Measurements from ENCODE around the gene KCNQ4.

The KCNQ4 gene

DNA sequence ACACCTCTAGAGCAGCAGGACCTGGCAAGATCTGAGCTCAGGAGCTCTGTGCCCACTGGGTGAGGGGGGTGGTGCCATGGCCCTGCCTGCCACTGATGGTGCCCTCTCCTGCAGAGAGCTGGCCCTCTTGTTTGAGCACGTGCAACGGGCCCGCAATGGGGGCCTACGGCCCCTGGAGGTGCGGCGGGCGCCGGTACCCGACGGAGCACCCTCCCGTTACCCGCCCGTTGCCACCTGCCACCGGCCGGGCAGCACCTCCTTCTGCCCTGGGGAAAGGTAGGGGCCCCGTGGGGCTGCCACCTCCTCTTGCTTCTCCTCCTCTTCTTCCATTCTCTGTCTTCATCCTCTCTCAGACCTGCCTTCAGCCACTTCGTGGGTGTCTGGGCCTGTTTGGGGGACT is 40.4 kb downstream of the KCNQ4 start:
- DNase-seq = no peak

DNA sequence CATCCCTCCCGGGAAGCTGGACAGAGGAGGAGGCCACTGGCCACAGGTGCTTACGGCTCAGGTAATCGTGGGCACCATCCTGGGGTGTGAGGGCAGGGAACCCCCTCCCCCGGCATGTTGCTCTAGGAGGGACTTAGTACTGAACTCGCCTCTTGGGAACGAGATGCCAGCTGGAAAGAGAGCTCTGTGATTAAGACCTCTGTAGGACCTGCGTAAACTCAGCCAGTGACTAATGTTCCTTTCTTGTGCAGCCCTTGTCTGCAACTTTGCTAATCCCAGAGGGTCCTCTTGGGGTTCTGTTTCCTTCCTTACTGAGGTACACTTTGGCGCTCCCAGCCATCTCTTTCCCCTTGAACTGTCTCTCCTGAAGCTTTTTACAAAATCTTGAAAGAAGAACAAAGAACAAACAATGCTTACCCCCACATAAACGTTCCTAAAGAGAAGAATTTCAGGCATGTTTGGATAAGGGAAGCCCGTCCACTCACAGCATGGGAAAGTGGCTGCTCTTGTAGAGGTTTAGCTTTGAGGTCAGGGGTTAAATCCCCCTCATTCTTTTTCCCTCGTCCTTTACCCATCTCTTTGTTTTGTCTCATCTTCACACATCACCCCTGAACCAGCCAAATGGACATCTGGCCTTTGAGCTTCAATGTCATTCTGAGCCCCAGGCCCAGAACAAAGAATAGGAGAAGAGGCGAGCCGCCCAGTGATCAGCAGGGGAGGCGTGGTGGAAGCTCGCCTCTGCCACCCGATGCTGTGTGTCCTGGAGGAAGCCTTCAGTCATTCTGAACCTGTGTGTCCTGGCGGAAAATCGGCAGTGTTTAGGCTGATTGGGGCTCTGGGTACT is 41.2 kb downstream of the KCNQ4 start:
- no peak for DNase-seq

GRCh38 chr1:40825435-40825788 is 41.8 kb downstream of the KCNQ4 start:
- no peak for DNase-seq

- no peak for DNase-seq
Measured at GRCh38 chr1:40825996-40826395, 42.4 kb downstream of the KCNQ4 start.

DNA sequence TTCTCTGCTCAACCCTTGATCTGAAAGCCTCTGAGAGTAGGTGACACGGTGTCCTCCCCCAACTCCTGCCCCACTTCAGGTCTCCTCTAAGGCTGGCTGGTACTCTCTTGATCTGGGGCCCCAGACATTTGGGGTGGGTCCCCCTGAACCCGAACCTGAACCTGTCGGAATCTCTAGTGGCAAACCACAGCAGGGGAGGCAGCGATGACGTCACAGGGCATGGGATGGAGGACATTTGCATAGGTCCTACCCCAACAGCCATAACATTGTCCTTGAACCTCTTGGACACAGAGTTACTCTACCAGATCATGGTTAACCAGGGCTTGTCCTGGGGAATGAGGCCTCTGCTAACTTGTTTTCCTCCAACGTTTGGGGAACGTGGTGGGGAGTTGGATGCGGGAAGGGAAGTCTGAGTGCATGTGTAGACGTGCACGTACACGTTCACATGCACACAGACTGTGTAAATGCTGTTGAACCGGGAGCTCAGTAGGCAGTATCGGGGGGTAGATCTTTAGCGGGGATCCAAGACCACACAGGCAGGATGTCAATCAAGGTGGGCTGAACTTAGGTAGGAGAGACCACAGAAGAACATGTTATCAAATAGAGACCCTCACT is 46.2 kb downstream of the KCNQ4 start:
- DNase-seq = no peak

- DNase-seq = no peak
Measured at GRCh38 chr1:40830419-40830943, 46.9 kb downstream of the KCNQ4 start.

GRCh38 chr1:40831001-40831732 is 47.6 kb downstream of the KCNQ4 start:
- DNase-seq = no peak

DNA sequence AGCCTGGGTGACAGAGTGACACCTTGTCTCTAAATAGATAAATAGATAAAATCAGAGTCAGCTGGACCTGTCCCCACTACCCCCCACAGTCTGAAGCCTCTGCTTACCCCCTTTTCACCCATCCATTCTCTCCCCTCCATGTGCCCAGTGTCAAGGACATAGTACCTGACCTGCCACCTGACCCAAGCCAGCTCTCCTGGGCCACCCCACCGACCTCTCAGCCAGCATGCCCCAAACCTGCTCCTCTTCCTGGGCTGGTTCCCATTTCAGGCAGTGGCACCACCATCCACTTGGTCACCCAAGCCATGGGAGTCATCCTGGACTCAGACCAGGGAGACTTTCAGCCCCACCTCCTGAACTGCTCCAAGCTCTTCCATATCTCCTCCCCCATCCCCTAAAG is 50.4 kb downstream of the KCNQ4 start:
- no peak for DNase-seq

GRCh38 chr1:40834968-40835545 is 51.5 kb downstream of the KCNQ4 start:
- no peak for DNase-seq

- no peak for DNase-seq
Measured at GRCh38 chr1:40836283-40836682, 52.7 kb downstream of the KCNQ4 start.

DNA sequence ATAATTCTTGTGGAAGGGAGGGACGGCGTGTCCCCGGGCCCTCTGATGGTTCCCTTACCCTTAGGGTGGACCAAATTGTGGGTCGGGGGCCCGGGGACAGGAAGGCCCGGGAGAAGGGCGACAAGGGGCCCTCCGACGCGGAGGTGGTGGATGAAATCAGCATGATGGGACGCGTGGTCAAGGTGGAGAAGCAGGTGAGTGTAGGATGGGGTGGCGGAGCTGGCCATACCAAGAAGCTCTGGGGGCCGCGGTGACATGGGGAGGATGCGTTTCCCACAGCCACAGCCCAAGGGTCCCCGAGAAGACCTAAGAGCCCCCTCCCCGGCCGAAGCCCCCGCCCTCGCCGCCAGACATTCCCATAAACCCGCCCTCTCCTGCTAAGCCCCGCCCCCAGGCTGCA is 54.0 kb downstream of the KCNQ4 start:
- no peak for DNase-seq

DNA sequence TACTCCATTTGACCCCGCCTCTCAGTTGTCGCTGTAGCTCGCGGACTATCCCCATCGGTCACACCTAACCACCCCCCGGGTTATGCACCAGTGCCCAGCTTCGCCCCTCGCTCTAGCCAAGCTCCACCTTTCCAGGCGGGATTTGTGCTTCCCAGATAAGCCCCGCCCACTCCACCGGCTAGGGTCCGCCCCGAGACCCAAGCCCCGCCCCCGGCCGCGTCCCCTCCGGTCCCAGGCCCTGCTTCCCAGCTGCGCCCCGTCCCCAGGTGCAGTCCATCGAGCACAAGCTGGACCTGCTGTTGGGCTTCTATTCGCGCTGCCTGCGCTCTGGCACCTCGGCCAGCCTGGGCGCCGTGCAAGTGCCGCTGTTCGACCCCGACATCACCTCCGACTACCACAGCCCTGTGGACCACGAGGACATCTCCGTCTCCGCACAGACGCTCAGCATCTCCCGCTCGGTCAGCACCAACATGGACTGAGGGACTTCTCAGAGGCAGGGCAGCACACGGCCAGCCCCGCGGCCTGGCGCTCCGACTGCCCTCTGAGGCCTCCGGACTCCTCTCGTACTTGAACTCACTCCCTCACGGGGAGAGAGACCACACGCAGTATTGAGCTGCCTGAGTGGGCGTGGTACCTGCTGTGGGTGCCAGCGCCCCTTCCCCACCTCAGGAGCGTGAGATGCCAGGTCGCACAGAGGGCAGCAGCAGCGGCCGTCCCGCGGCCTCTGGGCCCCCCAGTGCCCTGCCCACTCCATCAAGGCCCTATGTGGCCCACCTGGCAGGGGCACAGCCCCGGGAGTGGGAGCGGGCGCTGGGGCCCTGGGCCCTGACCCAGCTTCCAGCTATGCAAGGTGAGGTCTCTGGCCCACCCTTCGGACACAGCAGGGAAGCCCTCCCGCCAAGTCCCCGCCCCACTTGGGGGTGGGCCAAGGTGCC is 54.7 kb downstream of the KCNQ4 start:
- no peak for DNase-seq

DNA sequence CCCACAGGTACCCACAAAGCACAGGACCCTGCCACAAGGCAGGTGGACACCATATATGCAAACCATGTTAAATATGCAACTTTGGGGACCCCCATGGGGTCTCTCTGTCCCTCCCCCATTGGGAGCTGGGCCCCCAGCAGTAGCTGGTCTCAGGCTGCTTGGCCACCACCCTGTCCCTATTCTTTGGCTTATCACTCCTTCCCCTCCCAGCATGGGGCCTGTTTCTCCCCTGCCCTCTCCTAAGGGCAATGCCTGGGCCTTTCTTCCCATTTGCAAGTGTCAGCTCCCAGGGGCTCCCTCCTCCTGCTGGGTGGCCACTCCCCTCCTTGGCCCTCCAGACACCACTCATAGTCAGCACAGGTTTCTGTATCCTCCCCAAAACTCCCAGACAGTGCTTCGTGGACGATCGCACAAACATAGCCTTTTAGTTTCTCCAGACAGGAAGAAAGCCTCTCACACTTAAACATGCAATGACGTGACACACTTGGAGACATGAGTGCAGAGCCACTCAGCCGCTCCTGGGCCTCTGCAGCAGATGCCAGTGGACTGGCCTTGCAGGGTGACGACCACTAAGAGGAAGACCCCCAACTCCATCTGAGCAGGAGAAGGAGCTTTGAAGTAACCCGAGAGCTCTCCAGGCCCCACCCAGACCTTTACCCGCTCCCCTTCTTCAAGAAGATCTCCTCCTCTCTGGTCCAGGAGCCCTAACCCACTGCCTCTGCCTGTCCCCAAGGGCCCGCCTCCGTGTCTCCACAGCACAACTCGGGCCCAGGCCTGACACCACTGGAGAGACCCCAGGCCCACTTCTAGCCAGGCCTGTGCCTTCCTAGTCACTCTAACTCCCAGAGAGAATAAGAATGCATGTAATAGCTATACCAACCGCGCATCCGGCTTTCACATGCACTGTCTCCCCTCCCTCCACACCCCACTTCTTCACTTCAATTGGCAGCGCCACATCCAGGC is 55.7 kb downstream of the KCNQ4 start:
- DNase-seq = no peak

DNA sequence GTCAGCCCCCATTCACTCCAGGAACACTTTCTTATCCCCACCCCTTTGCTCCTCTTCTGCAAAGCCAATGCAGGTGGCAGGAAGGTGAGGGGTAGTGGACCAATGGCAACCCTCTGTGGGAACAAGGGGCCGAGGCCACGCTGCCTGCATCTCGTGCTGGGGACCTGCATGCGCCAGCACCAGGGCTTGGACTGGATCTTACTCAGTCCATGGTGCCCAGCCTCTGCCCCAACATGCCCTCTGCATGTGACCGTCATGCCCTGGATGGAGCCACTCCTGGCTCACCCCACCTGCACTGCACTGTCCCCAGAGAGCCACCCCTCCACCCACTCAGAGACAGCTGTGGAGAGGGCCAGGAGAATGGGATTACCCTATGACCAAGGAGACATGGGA is 56.4 kb downstream of the KCNQ4 start:
- DNase-seq = no peak

- no peak for DNase-seq
Measured at GRCh38 chr1:40840526-40841323, 57.1 kb downstream of the KCNQ4 start.

GRCh38 chr1:40841602-40842001 is 58.0 kb downstream of the KCNQ4 start:
- no peak for DNase-seq

DNA sequence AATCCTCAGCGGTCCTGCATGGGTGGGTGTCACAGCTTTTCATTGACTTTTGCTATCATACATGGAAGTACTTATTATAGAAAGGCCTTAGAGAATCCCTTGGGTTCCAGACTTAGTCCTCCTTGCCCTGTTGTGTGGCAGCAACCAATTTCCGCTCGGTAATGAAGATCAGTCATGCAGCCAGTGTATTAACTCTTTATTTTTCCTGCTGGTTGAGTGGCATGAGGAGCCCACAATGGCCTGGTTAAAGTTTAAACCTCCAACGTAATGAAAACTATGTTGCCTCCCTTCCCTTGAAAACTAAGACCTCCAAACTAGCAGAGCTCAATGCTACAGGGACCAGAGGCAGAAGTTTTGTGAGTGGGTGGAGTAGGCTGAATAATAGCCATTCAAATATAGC is 58.6 kb downstream of the KCNQ4 start:
- DNase-seq = no peak

DNA sequence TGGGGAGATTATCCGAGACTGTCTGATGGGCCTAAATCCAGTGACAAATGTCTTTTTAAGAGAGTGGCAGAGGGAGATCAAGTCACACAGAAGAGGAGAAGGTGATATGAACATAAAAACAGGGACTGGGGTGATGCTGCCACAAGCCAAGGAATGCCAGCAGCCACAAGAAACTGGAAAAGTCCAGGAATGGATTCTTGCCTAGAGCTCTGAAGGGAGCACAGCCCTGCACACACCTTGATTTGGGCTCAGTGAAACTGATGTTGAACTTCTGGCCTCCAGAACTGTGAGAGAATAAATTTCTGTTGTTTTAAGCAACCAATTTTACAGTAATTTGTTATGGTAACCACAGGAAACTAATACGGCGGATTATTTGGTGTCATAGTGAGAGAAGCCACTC is 59.1 kb downstream of the KCNQ4 start:
- no peak for DNase-seq

DNA sequence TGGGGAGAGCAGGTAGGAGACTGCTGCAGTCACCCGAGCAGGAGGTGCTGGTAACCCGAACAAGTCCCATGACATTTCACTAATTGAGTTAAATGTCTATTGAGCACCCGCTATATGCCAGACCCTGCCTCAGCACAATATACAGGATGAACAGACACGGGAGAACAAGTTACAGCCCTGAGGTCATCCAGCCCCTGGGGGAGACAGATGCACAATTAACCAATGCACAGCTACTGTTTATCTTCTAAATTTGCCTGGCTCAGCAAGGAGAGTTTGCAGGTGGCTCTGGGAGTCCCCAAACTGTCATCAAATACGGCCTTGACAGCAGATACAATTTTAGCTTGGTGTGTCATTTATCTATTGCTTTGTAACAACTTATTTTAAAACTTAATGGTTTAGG is 60.5 kb downstream of the KCNQ4 start:
- DNase-seq = no peak
